NCI-H526 (cell line): ENCODE data around the gene CCDC187.

ENCODE experiments used
- DNase-seq, 2 experiments: peaks; one replicate each; lab custom pipeline; 2025; lab: John Stamatoyannopoulos, UW

The CCDC187 gene

GRCh38 chr9:136225366-136225747 is 78.5 kb downstream of the CCDC187 start:
- no peak for DNase-seq

DNA sequence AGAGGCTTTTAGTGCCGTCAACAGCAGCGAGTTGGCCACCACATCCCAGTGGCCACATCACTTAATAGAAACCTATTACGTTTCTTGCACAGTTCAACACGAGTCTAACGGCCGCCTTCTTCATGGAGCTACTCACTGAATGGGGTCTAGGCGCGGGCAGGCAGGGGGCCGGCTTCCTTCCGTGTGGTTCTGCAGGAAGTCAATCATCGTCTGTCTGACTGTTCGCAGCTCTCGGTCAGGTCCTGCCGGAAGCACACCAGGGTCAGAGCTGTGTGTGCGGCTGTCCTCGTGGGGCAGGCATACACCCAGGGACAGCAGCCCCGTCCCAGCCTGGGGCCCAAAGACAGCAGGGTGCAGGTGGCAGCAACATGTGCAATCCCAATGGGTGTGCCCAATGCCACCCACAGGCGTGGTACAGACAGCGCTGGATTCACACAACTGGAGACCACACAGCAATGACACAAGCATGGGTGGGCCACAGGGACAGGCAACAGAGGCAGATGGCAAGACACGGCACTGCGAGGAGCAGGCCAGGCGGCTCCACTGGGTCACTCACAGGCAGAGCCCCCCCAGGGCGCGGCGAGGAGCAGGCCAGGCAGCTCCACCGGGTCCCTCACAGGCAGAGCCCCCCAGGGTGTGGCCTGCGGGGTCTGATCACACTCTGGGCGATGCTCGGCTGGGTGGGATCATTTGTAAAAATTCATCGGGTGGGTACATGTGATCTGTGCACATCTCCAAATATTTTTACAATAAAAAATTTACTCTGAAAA is 79.8 kb downstream of the CCDC187 start:
- DNase-seq: no peak

- no peak for DNase-seq
These were observed 81.0 kb downstream of the CCDC187 start for GRCh38 chr9:136222906-136223285.

DNA sequence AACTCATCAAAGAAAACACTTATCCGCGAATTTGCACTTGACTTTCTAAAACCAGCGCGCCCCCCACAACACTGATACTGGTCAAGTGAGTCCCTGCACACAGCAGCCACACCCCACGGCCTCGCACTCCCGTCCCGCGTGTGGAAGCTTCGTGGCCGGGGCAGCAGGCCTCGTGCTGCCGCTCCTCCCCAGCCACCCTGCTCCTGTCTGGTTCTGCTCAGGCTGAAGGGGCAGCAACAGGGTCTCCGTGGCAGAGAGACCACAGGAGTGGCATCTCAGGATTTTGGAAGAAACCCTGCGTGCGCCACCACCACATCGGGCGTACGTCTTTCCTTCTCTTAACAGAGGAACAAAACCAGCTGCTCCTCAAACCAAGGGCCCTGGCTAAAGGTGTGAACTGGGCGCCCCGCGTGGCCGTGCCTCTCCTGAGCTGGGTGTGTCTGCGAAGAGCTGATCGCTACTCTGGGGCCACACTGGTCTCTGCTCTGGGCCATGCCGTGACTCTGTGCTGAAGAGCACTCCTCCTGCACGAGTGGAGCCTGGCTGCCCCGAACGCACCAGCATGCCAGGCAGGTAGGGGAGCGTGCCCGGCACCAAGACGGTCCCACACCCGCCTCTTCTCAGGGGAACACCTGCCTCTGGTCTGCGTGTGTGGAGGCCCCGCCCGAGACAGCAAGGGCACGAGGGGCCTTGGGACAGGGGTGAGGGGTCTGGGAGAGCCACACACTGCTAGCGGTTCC is 81.6 kb downstream of the CCDC187 start:
- no peak for DNase-seq

DNA sequence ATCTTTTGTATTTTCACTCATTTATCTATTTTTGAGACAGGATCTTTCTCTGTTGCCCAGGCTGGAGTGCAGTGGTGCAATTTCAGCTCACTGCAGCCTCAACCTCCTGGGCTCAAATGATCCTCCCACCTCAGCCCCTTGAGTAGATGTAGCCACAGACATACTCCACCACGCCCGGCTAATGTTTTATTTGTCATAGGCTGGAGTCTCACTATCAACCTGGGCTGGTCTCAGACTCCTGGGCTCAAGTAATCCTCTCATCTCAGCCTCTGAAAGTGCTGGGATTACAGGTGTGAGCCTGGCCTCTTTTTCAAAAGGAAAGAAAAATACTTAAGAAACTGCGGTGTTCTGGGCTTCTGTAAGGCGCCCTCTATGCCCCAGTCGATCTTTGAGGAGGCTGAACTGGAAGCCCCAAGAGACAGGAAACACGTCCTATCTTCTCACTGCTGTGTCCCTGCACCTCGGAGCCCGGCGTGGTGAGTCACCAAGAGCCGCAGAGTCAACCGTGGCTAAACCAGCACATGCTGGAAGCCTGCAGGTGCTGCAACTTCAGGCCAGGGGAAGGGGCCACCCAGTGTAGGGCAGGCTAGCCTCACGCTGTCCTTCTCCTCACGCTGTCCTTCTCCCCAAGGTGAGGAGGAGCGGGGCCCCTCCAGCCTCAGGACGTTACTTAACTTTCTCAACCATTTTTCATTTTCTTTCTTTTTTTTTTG is 83.7 kb downstream of the CCDC187 start:
- no peak for DNase-seq

GRCh38 chr9:136219276-136219675 is 84.6 kb downstream of the CCDC187 start:
- no peak for DNase-seq

- no peak for DNase-seq
These were observed 85.2 kb downstream of the CCDC187 start for GRCh38 chr9:136218673-136219072.

GRCh38 chr9:136218271-136218670 is 85.6 kb downstream of the CCDC187 start:
- DNase-seq: no peak

- no peak for DNase-seq
These were observed 87.2 kb downstream of the CCDC187 start for GRCh38 chr9:136216541-136217244.

GRCh38 chr9:136213733-136214132 is 90.2 kb downstream of the CCDC187 start:
- no peak for DNase-seq

- DNase-seq: no peak
These were observed 91.4 kb downstream of the CCDC187 start for GRCh38 chr9:136212345-136212950.

DNA sequence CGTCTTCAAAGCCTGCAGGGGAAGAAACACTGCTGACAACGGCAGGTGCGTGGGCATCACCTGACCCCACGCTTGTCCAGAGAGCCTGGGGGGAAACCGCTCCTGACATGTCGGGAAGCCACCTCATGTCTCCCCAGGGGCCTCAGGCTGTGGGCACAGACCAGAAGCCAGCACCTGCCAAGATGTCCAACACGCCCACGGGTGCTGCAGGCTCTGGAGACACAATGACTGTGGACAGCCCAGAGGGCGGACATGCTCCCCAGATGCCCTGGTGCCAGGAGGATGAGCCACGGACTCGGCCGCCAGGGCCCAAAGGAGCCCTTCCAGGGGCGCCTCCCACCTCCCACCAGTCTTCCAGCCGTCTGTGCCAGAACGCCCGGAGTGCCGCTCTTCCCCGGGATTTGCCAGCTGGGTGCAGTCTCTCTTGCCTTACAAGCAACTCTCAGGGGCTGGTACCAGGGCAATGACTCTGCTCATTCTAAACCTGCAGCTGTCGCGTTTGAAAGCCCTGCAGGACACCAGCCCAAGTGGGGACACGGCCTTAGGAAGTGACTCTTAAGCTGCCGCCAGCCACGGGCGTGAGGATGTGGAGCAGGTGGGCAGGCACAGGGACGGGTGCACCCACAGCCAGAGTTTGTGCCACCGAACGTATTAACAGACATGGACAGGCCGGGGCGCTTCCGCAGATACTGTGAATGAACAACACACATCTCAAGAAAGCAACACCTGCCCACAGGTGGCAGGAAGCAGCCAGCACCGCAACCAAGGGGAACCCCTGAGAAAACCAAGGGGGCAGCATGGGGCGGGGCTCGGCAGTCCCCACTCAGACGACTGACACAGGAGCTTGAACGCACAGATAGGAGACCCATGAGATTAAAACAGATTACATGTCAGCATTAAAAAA is 92.2 kb downstream of the CCDC187 start:
- DNase-seq: no peak

DNA sequence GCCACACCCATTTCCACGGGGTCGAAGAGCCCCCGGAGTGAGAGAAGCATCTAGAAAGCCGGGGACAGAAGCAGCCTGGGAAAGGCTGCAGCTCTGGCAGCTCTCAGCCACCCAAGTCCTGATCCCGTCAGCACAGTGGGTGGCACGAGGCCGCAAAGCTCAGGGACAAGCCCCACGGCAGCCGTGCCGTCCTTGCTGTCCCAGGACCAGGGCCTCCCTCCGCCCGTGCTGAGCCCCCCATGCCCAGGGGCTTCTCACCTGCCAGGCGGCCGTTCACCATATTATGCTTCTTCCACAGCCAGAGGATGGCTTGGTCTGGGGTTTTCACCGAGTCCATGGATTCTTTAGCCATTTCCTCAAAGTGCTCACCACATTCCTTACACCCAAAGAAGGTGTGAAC is 92.9 kb downstream of the CCDC187 start:
- DNase-seq: no peak

GRCh38 chr9:136210276-136210675 is 93.6 kb downstream of the CCDC187 start:
- no peak for DNase-seq

DNA sequence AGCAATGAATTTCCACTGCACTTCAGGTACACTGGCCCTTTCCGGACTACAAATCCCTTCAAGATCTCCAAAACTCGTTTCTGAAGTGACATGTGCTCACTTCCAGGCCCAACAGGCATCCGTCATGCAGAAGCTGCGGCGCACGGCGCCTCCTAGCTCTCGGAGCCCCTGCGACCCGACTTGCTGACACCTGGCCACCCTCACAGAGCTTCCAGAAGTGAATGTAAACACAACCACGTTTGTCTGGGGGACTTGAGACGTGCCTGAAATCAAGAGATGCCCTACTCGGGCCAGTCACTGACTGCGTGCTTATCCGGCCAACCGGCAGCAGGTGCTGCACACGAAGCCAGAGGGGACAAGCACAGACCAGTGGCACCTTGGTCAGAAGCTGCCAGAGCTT is 94.1 kb downstream of the CCDC187 start:
- DNase-seq: no peak

DNA sequence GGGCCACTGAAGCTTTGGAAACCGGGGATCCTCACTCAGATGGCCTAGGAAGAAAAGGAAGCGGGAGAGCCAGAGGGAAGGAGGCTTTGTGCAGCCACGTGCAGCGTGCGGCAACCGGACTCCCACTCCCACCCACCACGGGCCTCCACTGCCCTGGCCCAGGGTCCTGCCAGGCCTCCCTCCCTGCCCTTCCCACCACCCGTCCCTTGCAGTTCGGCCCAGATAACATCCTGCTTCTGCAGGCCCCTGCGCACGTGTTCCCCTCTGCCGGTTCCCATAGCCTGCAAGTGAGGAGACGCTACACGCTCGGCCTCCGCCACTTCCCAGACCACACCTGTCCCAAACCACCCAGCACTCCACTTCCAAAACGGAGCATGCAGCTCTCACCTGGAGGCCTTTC is 94.7 kb downstream of the CCDC187 start:
- no peak for DNase-seq

GRCh38 chr9:136208675-136209074 is 95.2 kb downstream of the CCDC187 start:
- no peak for DNase-seq

DNA sequence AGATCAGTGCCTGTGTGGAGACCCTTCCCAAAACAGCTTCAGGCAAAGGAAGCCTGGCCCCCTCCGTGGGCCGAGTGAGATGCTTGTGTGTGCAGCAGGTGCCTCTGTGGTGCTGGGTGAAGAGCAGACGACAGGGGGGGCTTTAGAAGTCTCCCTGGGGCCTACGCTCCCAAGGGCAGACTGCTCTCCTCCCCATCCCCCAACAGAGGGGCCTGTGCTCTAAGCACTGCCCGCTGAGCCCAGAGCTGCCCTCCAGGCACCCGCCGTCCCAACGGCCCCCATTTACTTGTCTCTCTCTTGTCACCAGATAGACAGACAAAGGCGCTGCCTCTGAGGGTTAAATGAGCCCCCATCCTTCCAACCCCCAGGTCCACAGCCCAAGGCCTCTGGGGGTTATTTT is 96.3 kb downstream of the CCDC187 start:
- no peak for DNase-seq

- no peak for DNase-seq
These were observed 97.2 kb downstream of the CCDC187 start for GRCh38 chr9:136206602-136207275.

GRCh38 chr9:136205707-136205992 is 98.2 kb downstream of the CCDC187 start:
- no peak for DNase-seq
